K562 (cell line): ENCODE data around the gene WWC2. TPM values are rescaled to one million over a fixed set of nuclear protein-coding genes. Genes with fewer than 3 reads are reported as not detected.

Experiments used
- ATAC-seq: fragments of 200-7000 bp; cut with Tn5 transposase; 3 replicates; pipeline ENCODE4 v1.9.1; 2020; ENCODE audit warnings: moderate library complexity
- BruUV-seq: library from RNA; stranded (reverse); fragments of 400-500 nt; replicated peaks from 2 replicates; lab custom pipeline; 2021; lab: Mats Ljungman, UMichigan
- CTCF ChIA-PET: fragments of 300-600 bp; formaldehyde crosslinking; extraction: SDS; loops from one replicate; lab custom pipeline; 2021; ENCODE audit warnings: low intra/inter-chr PET ratio; lab: Yijun Ruan, JAX
- POLR2A ChIA-PET: fragments of 300-600, 350-650 bp; sonication (Branson Sonifier 250); formaldehyde crosslinking; extraction: SDS; loops from one replicate; lab custom pipeline; 2021; ENCODE audit warnings: antibody characterized with exemption, inconsistent platforms; lab: Yijun Ruan, JAX
- DNase-seq, 4 experiments: peaks; one replicate each; pipeline versions ENCODE4 v3.0.0 to v3.0.0-alpha.2; 2011 to 2018; ENCODE audit warnings: low spot score in 3 of 4, mixed read lengths in 3 of 4; ENCODE audit errors: extremely low read depth in 1 of 4
- FAIRE-seq: peaks from 2 replicates; lab custom pipeline; 2011; peaks lifted over from hg19 to GRCh38; lab: Jason Lieb, UNC
- H2AFZ ChIP-seq: 2 replicates; pipeline ENCODE4 v1.6.0; 2011; ENCODE audit warnings: low read depth, low read length, control low read depth, inconsistent platforms
- H3K27ac ChIP-seq: fragments of 200-600 bp; 3 replicates; pipeline ENCODE4 v1.8.0; 2011; ENCODE audit warnings: low read depth, mild to moderate bottlenecking, control low read depth, inconsistent platforms, low read length, moderate library complexity, mixed read lengths; ENCODE audit errors: extremely low read depth
- H3K27me3 ChIP-seq, 2 experiments: fragments of 300-600 bp in 1 of 2; 2 replicates in 1 of 2; 3 replicates in 1 of 2; pipeline versions ENCODE4 v1.6.0 to v1.8.0; 2011; ENCODE audit warnings: inconsistent platforms in 2 of 2, low read length in 2 of 2, mild to moderate bottlenecking in 1 of 2, mixed read lengths in 1 of 2, moderate library complexity in 1 of 2; ENCODE audit not compliant: control insufficient read depth in 2 of 2, insufficient read depth in 2 of 2
- H3K36me3 ChIP-seq: fragments of 300-600 bp; 3 replicates; pipeline ENCODE4 v1.8.0; 2011; ENCODE audit warnings: mild to moderate bottlenecking, low read length, inconsistent platforms; ENCODE audit not compliant: control insufficient read depth, insufficient read depth
- H3K4me1 ChIP-seq, 2 experiments: fragments of 200-600 bp in 1 of 2; replicated peaks in 1 of 2; 2 replicates in 1 of 2; 3 replicates in 1 of 2; pipeline versions ENCODE4 v1.5.1 to v1.8.0; 2011; ENCODE audit warnings: inconsistent platforms in 2 of 2, low read length in 2 of 2, mild to moderate bottlenecking in 1 of 2, mixed read lengths in 1 of 2, moderate library complexity in 1 of 2; ENCODE audit not compliant: control insufficient read depth in 2 of 2, insufficient read depth in 2 of 2
- H3K4me2 ChIP-seq: 2 replicates; pipeline ENCODE4 v1.6.1; 2011; ENCODE audit warnings: low read length, control low read depth, inconsistent platforms, mixed read lengths; ENCODE audit not compliant: insufficient read depth
- H3K4me3 ChIP-seq: fragments of 200-600 bp; sonication (generic), shearing (Covaris generic); 2 replicates; pipeline ENCODE4 v1.5.1; 2016; ENCODE audit warnings: control low read depth, inconsistent platforms
- H3K79me2 ChIP-seq: fragments of 200-600 bp; 3 replicates; pipeline ENCODE4 v1.8.0; 2011; ENCODE audit warnings: low read length, inconsistent platforms; ENCODE audit not compliant: control insufficient read depth, insufficient read depth
- H3K9ac ChIP-seq, 2 experiments: 2 replicates each; pipeline versions ENCODE4 v1.6.0 to v1.6.1; 2011; ENCODE audit warnings: low read depth in 2 of 2, low read length in 2 of 2, control low read depth in 1 of 2, inconsistent platforms in 1 of 2, mild to moderate bottlenecking in 1 of 2, mixed read lengths in 1 of 2; ENCODE audit not compliant: insufficient read depth in 1 of 2
- H3K9me1 ChIP-seq: one replicate; pipeline ENCODE4 v1.6.0; 2011; ENCODE audit warnings: inconsistent platforms, mild to moderate bottlenecking, low read length, moderate library complexity; ENCODE audit not compliant: control insufficient read depth, insufficient read depth
- H3K9me3 ChIP-seq: replicated peaks from 2 replicates; pipeline ENCODE4 v1.5.1; 2011; ENCODE audit warnings: low read depth, low read length, inconsistent platforms; ENCODE audit not compliant: control insufficient read depth, insufficient read depth
- H4K20me1 ChIP-seq: replicated peaks from 2 replicates; pipeline ENCODE4 v1.6.1; 2011; ENCODE audit warnings: low read length, inconsistent platforms, mixed read lengths; ENCODE audit not compliant: control insufficient read depth, insufficient read depth
- ASH1L ChIP-seq: fragments of 450-650 bp; IDR thresholded peaks from 2 replicates; pipeline ENCODE4 v1.6.1; 2018; ENCODE audit warnings: borderline replicate concordance, mild to moderate bottlenecking, low read depth; ENCODE audit not compliant: partially characterized antibody
- DNMT1 ChIP-seq: fragments of 450-650 bp; IDR thresholded peaks from 2 replicates; pipeline ENCODE4 v1.6.1; 2016; ENCODE audit warnings: antibody characterized with exemption, mild to moderate bottlenecking
- HMG20B ChIP-seq: fragments of 250-450 bp; sonication (Bioruptor Pico); IDR thresholded peaks from 2 replicates; pipeline ENCODE4 v1.5.0; 2021; ENCODE audit warnings: mild to moderate bottlenecking
- HSF4 ChIP-seq: fragments of 250-450 bp; sonication (Bioruptor Pico); IDR thresholded peaks from 2 replicates; pipeline ENCODE4 v2.1.2; 2022; ENCODE audit warnings: mild to moderate bottlenecking, moderate library complexity, borderline replicate concordance
- MECOM ChIP-seq: fragments of 250-450 bp; sonication (Bioruptor Pico); IDR thresholded peaks from 2 replicates; pipeline ENCODE4 v1.8.0; 2022; ENCODE audit warnings: inconsistent platforms
- NFATC3 ChIP-seq: fragments of 450-650 bp; IDR thresholded peaks from 2 replicates; pipeline ENCODE4 v1.6.1; 2017; ENCODE audit warnings: mild to moderate bottlenecking
- ZNF143 ChIP-seq: sonication (generic); formaldehyde crosslinking; IDR thresholded peaks from 2 replicates; pipeline ENCODE4 v1.9.0; 2022; ENCODE audit warnings: mild to moderate bottlenecking, missing genetic modification reagents
- ZNF175 ChIP-seq: fragments of 200-800 bp; sonication (Bioruptor generic); IDR thresholded peaks from 2 replicates; pipeline ENCODE4 v1.6.1; 2016; ENCODE audit warnings: low read depth, mild to moderate bottlenecking, missing genetic modification characterization, missing compliant biosample characterization
- ZNF41 ChIP-seq: fragments of 250-450 bp; sonication (Bioruptor Pico); conservative IDR thresholded peaks from 2 replicates; pipeline ENCODE4 v1.4.0; 2020; ENCODE audit warnings: mild to moderate bottlenecking
- WGBS: fragments of 100-300 bp; shearing (Covaris generic); methylation state at CpG from one replicate; pipeline ENCODE4 v1.1.6; 2016; ENCODE audit warnings: low coverage, mixed read lengths; ENCODE audit not compliant: insufficient coverage; ENCODE audit errors: missing lambda C conversion rate; 5-methylcytosine and 5-hydroxymethylcytosine counted together
- in situ Hi-C: fragments of 300-500 bp; cut with MboI; formaldehyde crosslinking; loops from 4 replicates; pipeline ENCODE4 v1.15.0; 2018; ENCODE audit warnings: inconsistent platforms, mixed read lengths
- intact Hi-C: fragments of 100-400 bp; cut with micrococcal nuclease; formaldehyde crosslinking; loops from 2 replicates; pipeline ENCODE4 v1.14.2; 2022
- polyA plus RNA-seq, 8 experiments: library from polyadenylated mRNA; depleted of rRNA in 4 of 8; stranded (reverse) in 5 of 8; unstranded in 3 of 8; fragments of >200 nt; fragmentation: Nextera tagmentation in 2 of 8; fragmentation: Illumina TruSeq in 1 of 8; extraction: Ambion mirVana in 2 of 8; extraction: Trizol in 1 of 8; gene quantifications; 2 replicates each; pipeline versions ENCODE4 v1.2.1 to v1.2.3, GENCODE V29; 2011 to 2014; ENCODE audit warnings: inconsistent platforms in 1 of 8, missing spikeins in 1 of 8
- total RNA-seq, 7 experiments: library from RNA; depleted of rRNA in 6 of 7; stranded (reverse); fragments of >200 nt in 6 of 7; fragmentation: Illumina TruSeq in 2 of 7; extraction: Trizol in 2 of 7; gene quantifications; 2 replicates each; pipeline versions ENCODE4 v1.2.1 to v1.2.3, GENCODE V29; 2011 to 2021; ENCODE audit warnings: low replicate concordance in 1 of 7
- TF ChIP-seq, protein P1 (sequence below), 2 experiments: fragments of 450-650 bp in 1 of 2; sonication (generic) in 1 of 2; formaldehyde crosslinking; conservative IDR thresholded peaks; 2 replicates each; pipeline versions ENCODE4 v1.4.0 to v1.8.1; 2020 to 2022; ENCODE audit warnings: mild to moderate bottlenecking in 1 of 2, missing genetic modification reagents in 1 of 2
- TF ChIP-seq, protein P2 (sequence below): fragments of 250-450 bp; sonication (Bioruptor Pico); IDR thresholded peaks from 2 replicates; pipeline ENCODE4 v1.8.0; 2021; ENCODE audit warnings: moderate library complexity, mild to moderate bottlenecking, inconsistent platforms
- TF ChIP-seq, protein P3 (sequence below): sonication (generic); formaldehyde crosslinking; IDR thresholded peaks from 2 replicates; pipeline ENCODE4 v1.8.1; 2023; ENCODE audit warnings: mild to moderate bottlenecking, missing genetic modification reagents

WWC2 gene
- total and polyA plus RNA-seq, 9 of the 15 experiments (the other 6 are each of a cell fraction or from before 2014, with no cell fraction given), result 3.7 to 39.4 (median 19.6) TPM

DNA sequence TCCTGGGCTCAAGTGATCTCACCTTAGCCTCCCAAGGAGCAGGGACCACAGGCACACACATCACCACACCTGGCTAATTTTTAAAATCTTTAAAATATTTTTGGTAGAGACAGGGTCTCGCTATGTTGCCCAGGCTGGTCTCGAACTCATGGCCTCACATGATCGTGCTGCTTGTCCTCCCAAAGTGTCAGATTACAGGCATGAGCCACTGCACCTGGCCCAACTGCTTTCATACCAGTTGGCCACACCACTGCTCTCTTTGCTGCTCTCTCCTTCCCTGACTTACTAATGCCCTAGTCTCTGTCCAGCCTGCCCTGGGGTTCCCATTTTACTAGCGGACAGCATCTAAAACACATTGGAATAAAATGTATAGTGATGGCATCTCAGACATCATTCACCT is 153.9 kb downstream of the WWC2 start:
- Histone ChIP-seq H3K27ac (no peak overlapping the region), H3K9me1 (no peaks in the 10 kb centered on the region), H3K4me3 (no peak overlapping the region), H4K20me1 (no peaks in the 10 kb centered on the region), H3K9me3 (no peaks in the 10 kb centered on the region), H3K79me2 (no peaks in the 10 kb centered on the region), H3K4me1 (no peaks in the 10 kb centered on the region), H3K36me3 (peaks cover 24% of the 10 kb centered on the region; the same call in 2 of the 3 replicates), H3K9ac (no peak overlapping the region), H3K27me3 (no peaks in the 10 kb centered on the region), H2AFZ (no peak overlapping the region), H3K4me2 (no peak overlapping the region)
- DNase-seq (no peak), FAIRE-seq (no peak), ATAC-seq (no peak)
- in situ Hi-C loops, result loop anchor here (5.0 to 25.0 kb wide), 2 partner anchors 321 to 791 kb away; no protein-coding TSS in a partner anchor
- BruUV-seq, result no TSS peak
- intact Hi-C loops, result no loop called here
- POLR2A ChIA-PET, result interaction anchor here (0.6 to 1.0 kb wide), 2 partner anchors 11 to 848 kb away, joined by 3 to 4 read pairs; no protein-coding TSS in a partner anchor
- CTCF ChIA-PET, result no interaction called here
- TF ChIP-seq ZNF41, result no peak
- TF ChIP-seq, protein P1, sequence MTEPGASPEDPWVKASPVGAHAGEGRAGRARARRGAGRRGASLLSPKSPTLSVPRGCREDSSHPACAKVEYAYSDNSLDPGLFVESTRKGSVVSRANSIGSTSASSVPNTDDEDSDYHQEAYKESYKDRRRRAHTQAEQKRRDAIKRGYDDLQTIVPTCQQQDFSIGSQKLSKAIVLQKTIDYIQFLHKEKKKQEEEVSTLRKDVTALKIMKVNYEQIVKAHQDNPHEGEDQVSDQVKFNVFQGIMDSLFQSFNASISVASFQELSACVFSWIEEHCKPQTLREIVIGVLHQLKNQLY (CRISPR knock-in tag; conservative IDR thresholded peaks at IDR 0.05), result no peak
- WGBS, result 56% methylated on average over 4 of the region's 4 CpGs

DNA sequence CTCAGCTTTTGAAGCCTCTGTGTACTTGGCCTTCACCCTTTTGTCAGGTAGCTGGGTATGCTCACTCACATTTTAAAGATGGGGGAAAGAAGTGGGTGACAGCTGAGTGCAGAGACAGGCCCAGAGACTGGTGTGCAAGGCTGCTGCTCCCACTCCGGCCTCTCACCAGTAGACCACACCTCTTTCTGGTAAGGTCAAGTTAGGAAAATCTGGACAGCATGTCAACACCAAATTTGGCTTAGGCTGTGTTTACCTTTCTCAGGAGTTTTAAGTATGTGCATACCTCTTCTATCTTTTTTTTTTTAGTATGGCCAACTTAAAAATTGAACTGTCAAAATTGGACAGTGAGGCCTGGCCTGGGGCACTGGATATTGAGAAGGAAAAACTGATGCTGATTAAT is 154.4 kb downstream of the WWC2 start:
- no peaks in the 10 kb centered on the region for H3K4me1 ChIP-seq
- intact Hi-C loops (no loop called here), in situ Hi-C loops (loop anchor here (5.0 to 25.0 kb wide), 2 partner anchors 321 to 791 kb away; no protein-coding TSS in a partner anchor)
- no peaks in the 10 kb centered on the region for H3K9me3 ChIP-seq
- H3K4me2 ChIP-seq, result no peak overlapping the region
- no peak for DNase-seq
- ChIA-PET POLR2A (interaction anchor here (0.6 kb wide), 1 partner anchor 847 kb away, joined by 4 read pairs; no protein-coding TSS in a partner anchor), CTCF (no interaction called here)
- TF ChIP-seq NFATC3, result no peak
- TF ChIP-seq, protein P2, sequence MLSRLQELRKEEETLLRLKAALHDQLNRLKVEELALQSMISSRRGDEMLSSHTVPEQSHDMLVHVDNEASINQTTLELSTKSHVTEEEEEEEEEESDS, result no peak
- no peak for TF ChIP-seq DNMT1
- no peak for TF ChIP-seq HMG20B (CRISPR knock-in tag)
- TF ChIP-seq MECOM (CRISPR knock-in tag), result no peak
- no peak for TF ChIP-seq ZNF175
- no peak for TF ChIP-seq HSF4 (CRISPR knock-in tag)
- TF ChIP-seq, protein P3, sequence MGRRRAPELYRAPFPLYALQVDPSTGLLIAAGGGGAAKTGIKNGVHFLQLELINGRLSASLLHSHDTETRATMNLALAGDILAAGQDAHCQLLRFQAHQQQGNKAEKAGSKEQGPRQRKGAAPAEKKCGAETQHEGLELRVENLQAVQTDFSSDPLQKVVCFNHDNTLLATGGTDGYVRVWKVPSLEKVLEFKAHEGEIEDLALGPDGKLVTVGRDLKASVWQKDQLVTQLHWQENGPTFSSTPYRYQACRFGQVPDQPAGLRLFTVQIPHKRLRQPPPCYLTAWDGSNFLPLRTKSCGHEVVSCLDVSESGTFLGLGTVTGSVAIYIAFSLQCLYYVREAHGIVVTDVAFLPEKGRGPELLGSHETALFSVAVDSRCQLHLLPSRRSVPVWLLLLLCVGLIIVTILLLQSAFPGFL (CRISPR knock-in tag), result no peak
- TF ChIP-seq ZNF143, result no peak
- TF ChIP-seq ASH1L, result no peak
- H3K36me3 ChIP-seq, result peaks cover 24% of the 10 kb centered on the region; the same call in 2 of the 3 replicates
- no peak overlapping the region for H3K27ac ChIP-seq
- H3K79me2 ChIP-seq, result no peaks in the 10 kb centered on the region
- no peak overlapping the region for H3K4me3 ChIP-seq
- H2AFZ ChIP-seq, result no peak overlapping the region
- H3K27me3 ChIP-seq, result no peaks in the 10 kb centered on the region
- ATAC-seq, result no peak
- no peaks in the 10 kb centered on the region for H3K9me1 ChIP-seq
- 86% methylated on average over 1 of the region's 1 CpG for WGBS
- BruUV-seq, result no TSS peak
- H3K9ac ChIP-seq, result no peak overlapping the region
- FAIRE-seq, result no peak
- H4K20me1 ChIP-seq, result no peaks in the 10 kb centered on the region
